ENCODE data around the gene LPAR3. TPM values are rescaled to one million over a fixed set of nuclear protein-coding genes. Genes with fewer than 3 reads are reported as not detected.

LPAR3 gene
- total and polyA plus RNA-seq, 2 of the 13 experiments (the other 11 are each of a cell fraction or from before 2014, with no cell fraction given): not detected

- H3K9me3 ChIP-seq (ENCODE audit: low read length): no peaks in the 10 kb centered on the region
- TF ChIP-seq HOXA5 (CRISPR knock-in tag; IDR thresholded peaks at IDR 0.05) (no peak), TCF7L2 (IDR thresholded peaks at IDR 0.05; ENCODE audit: low read depth, low read length) (no peak), ZC3H13 (CRISPR knock-in tag; IDR thresholded peaks at IDR 0.05) (no peak), BRD4 (CRISPR knock-in tag; IDR thresholded peaks at IDR 0.05) (no peak)
- H3K79me2 ChIP-seq (ENCODE audit: insufficient read depth, low read length): no peaks in the 10 kb centered on the region
- ChIA-PET CTCF (ENCODE audit: low intra/inter-chr PET ratio, low total read pairs) (no interaction called here), POLR2A (no interaction called here)
- no peaks in the 10 kb centered on the region for H3K36me3 ChIP-seq (replicated peaks in 1 of 2; ENCODE audit: control insufficient read depth in 1 of 2, insufficient read depth in 2 of 2, low read length in 2 of 2)
- no TSS peak for BruUV-seq (replicated peaks)
- no peaks in the 10 kb centered on the region for H3K4me1 ChIP-seq (ENCODE audit: insufficient read depth, low read length)
- H4K20me1 ChIP-seq (ENCODE audit: insufficient read depth, low read length): no peaks in the 10 kb centered on the region
- H3K4me2 ChIP-seq (ENCODE audit: low read depth, low read length): no peak overlapping the region
- in situ Hi-C loops (cut with HindIII; ENCODE audit: extremely low pct_ligation_motif_present, low pct_unique_long_range_greater_than_20kb) (loop anchor here (10.0 to 25.0 kb wide), 2 partner anchors 162 to 636 kb away; partner anchors contain the start of gene PRKACB), intact Hi-C loops (cut with micrococcal nuclease; ENCODE audit: unreplicated experiment) (loop anchor here (5.0 kb wide), 1 partner anchor 164 kb away; no protein-coding TSS in a partner anchor)
- H2AFZ ChIP-seq (ENCODE audit: low read length): no peak overlapping the region
- H3K27me3 ChIP-seq (ENCODE audit: control insufficient read depth in 1 of 2, insufficient read depth in 2 of 2, low read length in 2 of 2): peaks cover 0 to 14% of the 10 kb centered on the region in 2 experiments; a peak in 2 of 5 replicates
- ATAC-seq (no peak), DNase-seq (ENCODE audit: low spot score) (no peak), FAIRE-seq (no peak)
- 30% methylated on average over 6 of the region's 6 CpGs for WGBS (ENCODE audit: low lambda C conversion rate)
- no peak overlapping the region for H3K27ac ChIP-seq (ENCODE audit: extremely low read length, insufficient read depth, low read length)
- no peak overlapping the region for H3K4me3 ChIP-seq (replicated peaks in 1 of 3; ENCODE audit: insufficient read depth in 1 of 3, low read depth in 2 of 3, low read length in 3 of 3)
- H3K9ac ChIP-seq (ENCODE audit: insufficient read depth, low read depth, low read length): no peak overlapping the region
Observed at GRCh38 chr1:84773195-84773594, 119.8 kb downstream of the LPAR3 start.

- no TSS peak for BruUV-seq (replicated peaks)
- no peak overlapping the region for H3K27ac ChIP-seq (ENCODE audit: extremely low read length, insufficient read depth, low read length)
- H3K4me1 ChIP-seq (ENCODE audit: insufficient read depth, low read length): no peaks in the 10 kb centered on the region
- intact Hi-C loops (cut with micrococcal nuclease; ENCODE audit: unreplicated experiment) (loop anchor here (1.0 to 5.0 kb wide), 4 partner anchors 165 to 867 kb away; no protein-coding TSS in a partner anchor), in situ Hi-C loops (cut with HindIII; ENCODE audit: extremely low pct_ligation_motif_present, low pct_unique_long_range_greater_than_20kb) (loop anchor here (10.0 to 25.0 kb wide), 2 partner anchors 162 to 635 kb away; partner anchors contain the start of gene PRKACB)
- FAIRE-seq (peak; percentile 80), DNase-seq (ENCODE audit: low spot score) (peak; percentile 55), ATAC-seq (peak; percentile 94)
- no peak overlapping the region for H2AFZ ChIP-seq (ENCODE audit: low read length)
- ChIA-PET CTCF (ENCODE audit: low intra/inter-chr PET ratio, low total read pairs) (no interaction called here), POLR2A (no interaction called here)
- no peak overlapping the region for H3K9ac ChIP-seq (ENCODE audit: insufficient read depth, low read depth, low read length)
- WGBS (ENCODE audit: low lambda C conversion rate): 4% methylated on average over 4 of the region's 6 CpGs
- H3K9me3 ChIP-seq (ENCODE audit: low read length): no peaks in the 10 kb centered on the region
- no peak overlapping the region for H3K4me3 ChIP-seq (replicated peaks in 1 of 3; ENCODE audit: insufficient read depth in 1 of 3, low read depth in 2 of 3, low read length in 3 of 3)
- peaks cover 0 to 14% of the 10 kb centered on the region in 2 experiments; a peak in 2 of 5 replicates for H3K27me3 ChIP-seq (ENCODE audit: control insufficient read depth in 1 of 2, insufficient read depth in 2 of 2, low read length in 2 of 2)
- no peaks in the 10 kb centered on the region for H3K36me3 ChIP-seq (replicated peaks in 1 of 2; ENCODE audit: control insufficient read depth in 1 of 2, insufficient read depth in 2 of 2, low read length in 2 of 2)
- H4K20me1 ChIP-seq (ENCODE audit: insufficient read depth, low read length): no peaks in the 10 kb centered on the region
- H3K79me2 ChIP-seq (ENCODE audit: insufficient read depth, low read length): no peaks in the 10 kb centered on the region
- H3K4me2 ChIP-seq (ENCODE audit: low read depth, low read length): no peak overlapping the region
- peak; percentile 60 for TF ChIP-seq RAD21 (CRISPR knock-in tag; IDR thresholded peaks at IDR 0.05)
- no peak for TF ChIP-seq ATAD3A (CRISPR knock-in tag; IDR thresholded peaks at IDR 0.05)
- no peak for TF ChIP-seq ZNF20 (CRISPR knock-in tag; IDR thresholded peaks at IDR 0.05)
- TF ChIP-seq SRF (IDR thresholded peaks at IDR 0.05; ENCODE audit: low read depth, low read length): no peak
- TF ChIP-seq TAF1 (CRISPR knock-in tag; IDR thresholded peaks at IDR 0.05): no peak
- TF ChIP-seq TCF12 (IDR thresholded peaks at IDR 0.05): no peak
- no peak for TF ChIP-seq TCF12 (CRISPR knock-in tag; IDR thresholded peaks at IDR 0.05)
- peak; percentile 84 for TF ChIP-seq CTCF (CRISPR knock-in tag; IDR thresholded peaks at IDR 0.05)
- peak; percentile 88 for TF ChIP-seq STAG1 (CRISPR knock-in tag; IDR thresholded peaks at IDR 0.05)
- no peak for TF ChIP-seq MYNN (CRISPR knock-in tag; IDR thresholded peaks at IDR 0.05; ENCODE audit: low read depth)
- no peak for TF ChIP-seq NFYC (CRISPR knock-in tag; IDR thresholded peaks at IDR 0.05)
- no peak for TF ChIP-seq ZBTB7B (CRISPR knock-in tag; IDR thresholded peaks at IDR 0.05)
- TF ChIP-seq ZNF878 (CRISPR knock-in tag; IDR thresholded peaks at IDR 0.05): no peak
- peak; percentile 56 for TF ChIP-seq XRCC5 (optimal IDR thresholded peaks at IDR 0.05; ENCODE audit: low read length)
Observed at GRCh38 chr1:84772428-84772943, 120.5 kb downstream of the LPAR3 start.

All from HepG2 (cell line).